ENCODE measurements around the gene IL11. TPM values are rescaled to one million over a fixed set of nuclear protein-coding genes. Genes with fewer than 3 reads are reported as not detected.

Gene IL11
- total RNA-seq, 1 experiment from 2014 or later: 0.41 TPM

DNA sequence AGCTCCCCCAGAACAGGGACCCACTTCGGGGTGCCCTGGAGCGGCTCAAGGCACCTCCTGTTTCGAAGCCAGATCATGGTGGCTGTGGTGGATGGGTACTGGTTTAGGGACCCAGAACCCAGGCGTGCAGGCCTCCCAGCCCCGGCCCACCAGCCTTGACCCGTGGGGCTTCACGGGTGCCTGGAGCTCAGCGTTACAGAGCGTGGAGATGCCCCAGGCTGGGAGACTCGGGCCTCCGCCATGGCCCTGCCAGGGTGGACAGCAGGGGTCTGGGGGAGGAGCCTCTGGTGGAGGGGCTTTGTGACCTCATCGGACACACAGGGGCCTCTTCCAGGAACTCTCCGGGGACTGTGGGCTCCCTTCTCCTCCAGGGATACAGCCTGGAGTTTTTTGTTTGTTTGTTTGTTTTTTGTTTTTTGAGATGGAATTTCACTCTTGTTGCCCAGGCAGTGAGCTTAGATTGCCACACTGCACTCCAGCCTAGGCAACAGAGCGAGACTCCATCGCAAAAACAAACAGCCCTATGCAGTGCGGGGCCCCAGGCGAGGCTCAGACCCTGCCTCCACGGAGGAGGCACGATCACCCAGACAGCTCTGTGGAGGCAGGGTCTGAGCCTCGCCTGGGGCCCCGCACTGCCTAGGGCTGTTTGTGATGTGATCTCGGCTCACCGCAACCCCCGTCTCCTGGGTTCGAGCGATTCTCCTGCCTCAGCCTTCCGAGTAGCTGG, 7.1 kb downstream of the IL11 start, which contains the start of gene GARIN5B:
Gene GARIN5B (minus strand): TSS at position 271 of the 727 bp plus-strand sequence. CDS start 194 bp downstream, at position 77.
- no peak within 1 kb of the TSS for H3K27ac ChIP-seq (ENCODE audit: low read length)
- H3K9me2 ChIP-seq (replicated peaks; ENCODE audit: insufficient read depth, low read length): no peaks in the 10 kb centered on the region
- H3K4me2 ChIP-seq (ENCODE audit: low read depth, low read length, poor library complexity, severe bottlenecking): no peak within 1 kb of the TSS
- H4K20me1 ChIP-seq (ENCODE audit: insufficient read depth, low read depth, low read length): no peaks in the 10 kb centered on the region
- H3K4me1 ChIP-seq (ENCODE audit: low read length): no peaks in the 10 kb centered on the region
- H3K9ac ChIP-seq (ENCODE audit: low read length): no peak within 1 kb of the TSS
- no peak for DNase-seq
- H3K27me3 ChIP-seq (ENCODE audit: low read length): no peaks in the 10 kb centered on the region
- no peak within 1 kb of the TSS for H2AFZ ChIP-seq (ENCODE audit: low read length)
- H3K9me3 ChIP-seq (ENCODE audit: low read length): no peaks in the 10 kb centered on the region
- no peak within 1 kb of the TSS for H3K4me3 ChIP-seq (ENCODE audit: low read length)
- no peaks in the 10 kb centered on the region for H3K79me2 ChIP-seq (ENCODE audit: low read length)
- no peaks in the 10 kb centered on the region for H3K36me3 ChIP-seq (ENCODE audit: insufficient read depth, low read length)

DNA sequence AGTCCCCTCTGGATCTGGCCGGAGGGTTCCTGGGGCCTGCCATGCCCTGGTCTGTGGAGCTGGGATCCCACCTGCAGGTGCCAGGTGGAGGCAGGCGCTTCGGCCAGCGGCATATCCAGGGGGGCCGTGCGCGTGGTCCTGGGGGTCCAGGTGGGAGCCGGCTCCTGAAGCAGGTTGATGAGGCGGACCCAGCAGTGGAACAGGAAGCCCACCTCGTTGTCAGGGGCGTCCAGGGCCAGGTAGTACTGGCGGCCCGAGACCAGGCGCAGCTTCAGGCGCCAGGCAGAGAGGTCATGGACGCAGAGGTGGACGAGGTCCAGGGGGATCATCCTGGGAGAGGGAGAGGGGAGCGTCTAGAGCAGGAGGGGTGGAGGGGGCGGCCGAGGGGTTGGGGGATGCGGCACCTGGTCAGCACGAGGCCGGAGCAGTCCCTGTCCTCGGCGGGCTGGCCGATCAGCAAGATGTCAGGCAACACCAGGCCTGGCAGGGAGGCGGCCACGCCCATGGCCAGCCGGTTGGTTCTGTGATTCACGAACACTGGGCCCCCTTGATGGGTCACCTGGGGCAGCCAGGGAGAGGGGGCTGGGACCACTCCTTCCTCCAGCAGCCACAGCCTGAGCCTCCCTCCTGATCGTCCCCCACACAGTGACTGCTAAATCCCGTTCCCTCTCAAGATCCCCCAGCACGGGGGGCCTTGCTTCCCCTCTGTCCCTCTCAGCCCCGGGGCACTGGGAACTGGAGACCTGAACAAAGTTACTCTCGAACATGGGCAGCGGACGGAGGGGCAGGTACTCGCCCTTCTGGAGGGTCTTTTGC, 7.9 kb downstream of the IL11 start:
- Histone ChIP-seq H4K20me1 (ENCODE audit: insufficient read depth, low read depth, low read length) (no peaks in the 10 kb centered on the region), H3K27ac (ENCODE audit: low read length) (no peak overlapping the region), H3K9ac (ENCODE audit: low read length) (no peak overlapping the region), H3K4me3 (ENCODE audit: low read length) (no peak overlapping the region), H3K4me1 (ENCODE audit: low read length) (no peaks in the 10 kb centered on the region), H2AFZ (ENCODE audit: low read length) (no peak overlapping the region), H3K9me2 (replicated peaks; ENCODE audit: insufficient read depth, low read length) (no peaks in the 10 kb centered on the region), H3K4me2 (ENCODE audit: low read depth, low read length, poor library complexity, severe bottlenecking) (no peak overlapping the region), H3K27me3 (ENCODE audit: low read length) (no peaks in the 10 kb centered on the region), H3K79me2 (ENCODE audit: low read length) (no peaks in the 10 kb centered on the region), H3K36me3 (ENCODE audit: insufficient read depth, low read length) (no peaks in the 10 kb centered on the region), H3K9me3 (ENCODE audit: low read length) (no peaks in the 10 kb centered on the region)
- DNase-seq: no peak

DNA sequence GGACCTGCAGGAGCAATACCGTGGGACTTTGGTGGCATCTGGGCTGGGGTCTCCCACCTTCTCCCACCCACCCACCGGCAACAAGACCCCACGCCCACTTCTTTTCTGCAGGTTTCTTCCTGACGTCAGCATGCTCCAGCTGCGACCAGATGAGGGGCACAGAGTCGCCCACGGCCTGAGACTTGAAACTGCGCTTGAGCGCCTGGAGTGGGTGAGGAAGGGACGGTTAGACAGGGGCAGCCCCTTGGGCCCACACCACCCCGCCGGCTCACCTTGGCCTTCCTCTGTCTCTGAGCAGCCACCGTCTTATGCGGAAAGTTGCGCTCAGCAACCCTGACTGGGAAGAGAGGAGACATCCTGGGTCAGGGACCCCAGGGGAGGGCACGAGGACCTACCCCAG, 9.4 kb downstream of the IL11 start:
- Histone ChIP-seq H3K4me1 (ENCODE audit: low read length) (no peaks in the 10 kb centered on the region), H3K9me2 (replicated peaks; ENCODE audit: insufficient read depth, low read length) (no peaks in the 10 kb centered on the region), H3K4me3 (ENCODE audit: low read length) (no peak overlapping the region), H4K20me1 (ENCODE audit: insufficient read depth, low read depth, low read length) (no peaks in the 10 kb centered on the region), H3K9ac (ENCODE audit: low read length) (no peak overlapping the region), H3K9me3 (ENCODE audit: low read length) (no peaks in the 10 kb centered on the region), H3K4me2 (ENCODE audit: low read depth, low read length, poor library complexity, severe bottlenecking) (no peak overlapping the region), H3K27me3 (ENCODE audit: low read length) (no peaks in the 10 kb centered on the region), H3K27ac (ENCODE audit: low read length) (no peak overlapping the region), H2AFZ (ENCODE audit: low read length) (no peak overlapping the region), H3K36me3 (ENCODE audit: insufficient read depth, low read length) (no peaks in the 10 kb centered on the region), H3K79me2 (ENCODE audit: low read length) (no peaks in the 10 kb centered on the region)
- DNase-seq: no peak

DNA sequence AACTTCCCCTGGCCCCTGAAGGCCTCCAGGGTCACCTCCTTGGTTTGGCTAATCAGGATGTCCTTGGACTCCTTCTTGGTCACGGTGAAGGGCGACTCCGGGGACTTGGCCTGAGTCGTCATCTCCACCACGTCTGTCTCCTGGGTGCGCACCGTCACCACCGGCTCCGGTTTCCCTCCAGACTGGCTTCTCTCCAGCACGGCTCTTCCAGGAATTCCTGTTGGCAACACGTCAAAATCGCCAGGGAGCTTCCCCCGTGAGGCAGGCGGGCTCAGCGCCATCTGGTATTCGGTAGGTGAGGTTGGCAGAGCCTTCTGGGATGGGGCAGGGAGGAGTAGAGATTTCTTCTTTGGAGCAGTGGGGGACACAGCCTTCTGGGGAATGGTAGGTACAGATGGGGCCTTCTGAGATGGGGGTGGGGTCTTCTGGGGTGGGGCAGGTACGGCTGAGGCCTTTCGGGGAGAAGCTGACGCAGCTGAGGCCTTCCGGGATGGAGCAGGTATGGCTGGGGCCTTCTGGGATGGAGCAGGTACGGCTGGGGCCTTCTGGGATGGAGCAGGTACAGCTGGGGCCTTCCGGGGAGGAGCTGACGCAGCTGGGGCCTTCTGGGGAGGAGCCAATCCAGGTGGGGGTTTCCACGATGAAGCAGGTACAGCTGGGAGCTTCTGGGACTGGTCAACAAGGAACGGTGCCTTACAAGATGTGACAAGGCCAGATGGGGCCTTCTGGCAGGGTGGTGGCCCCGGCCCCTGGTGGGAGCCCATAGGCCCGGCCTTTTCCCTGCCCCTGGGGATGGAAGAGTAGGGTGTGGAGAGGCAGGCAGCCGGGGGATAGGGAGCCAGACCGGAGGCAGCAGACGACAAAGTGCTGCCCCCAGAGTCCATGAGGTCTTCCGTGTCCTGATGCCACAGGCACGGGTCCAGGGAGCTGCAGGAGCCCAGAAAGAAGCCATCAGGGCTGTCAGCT, 11.0 kb downstream of the IL11 start:
- Histone ChIP-seq H3K4me2 (ENCODE audit: low read depth, low read length, poor library complexity, severe bottlenecking) (no peak overlapping the region), H3K9ac (ENCODE audit: low read length) (no peak overlapping the region), H3K36me3 (ENCODE audit: insufficient read depth, low read length) (no peaks in the 10 kb centered on the region), H2AFZ (ENCODE audit: low read length) (no peak overlapping the region), H3K4me1 (ENCODE audit: low read length) (no peaks in the 10 kb centered on the region), H3K27me3 (ENCODE audit: low read length) (no peaks in the 10 kb centered on the region), H3K9me3 (ENCODE audit: low read length) (no peaks in the 10 kb centered on the region), H3K27ac (ENCODE audit: low read length) (no peak overlapping the region), H4K20me1 (ENCODE audit: insufficient read depth, low read depth, low read length) (no peaks in the 10 kb centered on the region), H3K79me2 (ENCODE audit: low read length) (no peaks in the 10 kb centered on the region), H3K4me3 (ENCODE audit: low read length) (no peak overlapping the region), H3K9me2 (replicated peaks; ENCODE audit: insufficient read depth, low read length) (no peaks in the 10 kb centered on the region)
- no peak for DNase-seq

DNA sequence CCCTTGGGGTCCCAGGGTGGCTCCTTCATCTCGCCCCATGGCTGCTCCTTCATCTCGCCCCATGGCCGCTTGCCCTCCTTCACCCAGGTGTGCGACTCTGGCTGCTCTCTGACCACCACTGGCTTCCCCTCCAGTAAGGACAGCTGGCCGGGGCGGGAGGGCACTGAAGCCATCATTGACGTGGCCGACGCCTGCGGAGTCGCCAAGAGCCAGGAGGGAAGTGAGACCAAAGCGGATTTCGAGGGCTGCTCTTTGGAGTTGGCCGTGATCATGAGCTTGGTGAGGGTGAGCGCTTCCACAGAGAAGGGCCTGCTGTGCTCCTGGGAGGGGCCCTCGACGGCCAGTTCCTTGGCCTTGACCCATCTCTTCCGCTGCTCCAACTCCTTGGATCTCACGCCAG, 11.8 kb downstream of the IL11 start:
- Histone ChIP-seq H3K79me2 (ENCODE audit: low read length) (no peaks in the 10 kb centered on the region), H3K4me2 (ENCODE audit: low read depth, low read length, poor library complexity, severe bottlenecking) (no peak overlapping the region), H3K4me3 (ENCODE audit: low read length) (no peak overlapping the region), H3K27ac (ENCODE audit: low read length) (no peak overlapping the region), H3K9me3 (ENCODE audit: low read length) (no peaks in the 10 kb centered on the region), H3K9ac (ENCODE audit: low read length) (no peak overlapping the region), H2AFZ (ENCODE audit: low read length) (no peak overlapping the region), H3K36me3 (ENCODE audit: insufficient read depth, low read length) (no peaks in the 10 kb centered on the region), H3K27me3 (ENCODE audit: low read length) (no peaks in the 10 kb centered on the region), H3K4me1 (ENCODE audit: low read length) (no peaks in the 10 kb centered on the region), H4K20me1 (ENCODE audit: insufficient read depth, low read depth, low read length) (no peaks in the 10 kb centered on the region), H3K9me2 (replicated peaks; ENCODE audit: insufficient read depth, low read length) (no peaks in the 10 kb centered on the region)
- DNase-seq: no peak

DNA sequence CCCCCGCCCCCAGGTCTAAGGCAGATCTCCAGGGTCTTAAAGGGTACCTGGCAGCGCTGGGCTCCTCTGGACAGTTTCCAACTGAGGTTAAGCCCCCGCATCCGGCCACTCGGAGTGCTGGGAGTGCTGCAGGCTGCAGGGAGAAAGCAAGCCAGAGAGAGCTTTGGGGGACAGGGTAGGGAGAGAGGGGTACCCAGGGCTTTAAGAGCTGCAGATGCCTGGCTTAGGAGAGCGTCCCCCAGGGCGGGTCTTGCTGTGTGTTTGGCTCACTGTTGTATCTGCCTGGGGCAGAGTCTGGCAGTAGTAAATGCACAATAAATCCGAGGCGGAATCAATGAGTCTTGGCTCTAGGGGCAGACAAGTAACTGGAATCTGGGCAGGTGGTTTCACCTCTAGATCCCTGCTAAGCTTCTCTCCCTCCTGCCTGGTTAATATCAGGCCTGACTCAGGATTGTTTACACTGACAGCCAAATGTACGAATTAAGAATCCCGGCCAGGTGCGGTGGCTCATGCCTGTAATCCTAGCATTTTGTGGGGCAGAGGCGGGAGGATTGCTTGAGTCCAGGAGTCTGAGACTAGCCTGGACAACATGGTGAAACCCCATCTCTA, 14.9 kb downstream of the IL11 start:
- H3K27ac ChIP-seq (ENCODE audit: low read length): no peak overlapping the region

DNA sequence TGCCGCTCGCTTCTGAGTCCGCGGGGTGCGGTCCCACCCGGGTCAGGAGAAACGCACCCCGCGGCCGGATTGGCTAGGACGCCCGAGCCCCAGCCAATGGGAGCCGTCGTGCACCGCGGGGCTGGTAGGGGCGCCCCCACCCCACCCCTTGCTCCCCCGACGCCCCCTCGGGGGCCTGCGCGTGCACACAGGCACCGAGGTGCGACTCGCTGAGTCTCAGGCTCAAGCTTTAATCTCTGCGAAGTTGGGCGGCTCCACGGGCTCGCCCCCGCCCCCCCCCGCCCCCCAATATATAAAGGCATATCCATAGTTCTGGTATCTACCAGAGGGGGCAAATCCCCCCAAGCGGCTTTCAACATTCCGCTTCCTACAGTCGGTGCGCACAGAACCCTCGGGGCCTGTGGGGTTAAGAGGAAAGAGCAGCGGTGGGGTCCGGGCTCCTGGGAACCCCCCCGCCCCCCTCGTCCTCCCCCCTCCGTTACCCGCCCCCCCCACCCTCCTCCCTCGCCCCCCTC, 15.5 kb downstream of the IL11 start, which contains the start of gene COX6B2:
Gene COX6B2 (minus strand): TSS at position 22 of the 515 bp plus-strand sequence. CDS start 198 bp downstream, outside the sequence.
- Histone ChIP-seq H3K27ac (ENCODE audit: low read length) (no peak within 1 kb of the TSS), H3K4me1 (ENCODE audit: low read length) (no peaks in the 10 kb centered on the region), H3K4me3 (ENCODE audit: low read length) (no peak within 1 kb of the TSS), H3K79me2 (ENCODE audit: low read length) (no peaks in the 10 kb centered on the region), H3K9me2 (replicated peaks; ENCODE audit: insufficient read depth, low read length) (no peaks in the 10 kb centered on the region), H3K4me2 (ENCODE audit: low read depth, low read length, poor library complexity, severe bottlenecking) (no peak within 1 kb of the TSS), H3K9ac (ENCODE audit: low read length) (no peak within 1 kb of the TSS), H2AFZ (ENCODE audit: low read length) (no peak within 1 kb of the TSS), H4K20me1 (ENCODE audit: insufficient read depth, low read depth, low read length) (no peaks in the 10 kb centered on the region; the same call in 1 of the 2 replicates), H3K36me3 (ENCODE audit: insufficient read depth, low read length) (no peaks in the 10 kb centered on the region), H3K27me3 (ENCODE audit: low read length) (no peaks in the 10 kb centered on the region), H3K9me3 (ENCODE audit: low read length) (no peaks in the 10 kb centered on the region)
- no peak for DNase-seq

More for the DNA sequence above, 14.9 kb downstream of the IL11 start:
- no peak overlapping the region for H3K4me3 ChIP-seq (ENCODE audit: low read length)
- H4K20me1 ChIP-seq (ENCODE audit: insufficient read depth, low read depth, low read length): no peaks in the 10 kb centered on the region; the same call in 1 of the 2 replicates
- no peak overlapping the region for H2AFZ ChIP-seq (ENCODE audit: low read length)
- no peak overlapping the region for H3K9ac ChIP-seq (ENCODE audit: low read length)
- no peaks in the 10 kb centered on the region for H3K79me2 ChIP-seq (ENCODE audit: low read length)
- no peaks in the 10 kb centered on the region for H3K27me3 ChIP-seq (ENCODE audit: low read length)
- H3K4me2 ChIP-seq (ENCODE audit: low read depth, low read length, poor library complexity, severe bottlenecking): no peak overlapping the region
- no peak for DNase-seq
- no peaks in the 10 kb centered on the region for H3K9me3 ChIP-seq (ENCODE audit: low read length)
- no peaks in the 10 kb centered on the region for H3K9me2 ChIP-seq (replicated peaks; ENCODE audit: insufficient read depth, low read length)
- H3K4me1 ChIP-seq (ENCODE audit: low read length): no peaks in the 10 kb centered on the region
- no peaks in the 10 kb centered on the region for H3K36me3 ChIP-seq (ENCODE audit: insufficient read depth, low read length)
